Panc1 (cell line): Measurements from ENCODE around the gene KCNQ1. TPM values are rescaled to one million over a fixed set of nuclear protein-coding genes. Genes with fewer than 3 reads are reported as not detected.

Experiments
- ATAC-seq: fragments of 200-7000 bp; cut with Tn5 transposase; 2 replicates; pipeline ENCODE4 v1.9.1; 2020; ENCODE audit warnings: mild to moderate bottlenecking, moderate library complexity
- BruUV-seq: library from RNA; stranded (reverse); fragments of 400-500 nt; replicated peaks from 2 replicates; lab custom pipeline; 2021; lab: Mats Ljungman, UMichigan
- CTCF ChIA-PET: fragments of 300-600 bp; sonication (Branson Sonifier 250); formaldehyde crosslinking; loops from one replicate; lab custom pipeline; 2022; ENCODE audit warnings: antibody characterized with exemption; lab: Charles Lee
- POLR2A ChIA-PET: fragments of 300-600 bp; sonication (Branson Sonifier 250); formaldehyde crosslinking; loops from one replicate; lab custom pipeline; 2022; ENCODE audit warnings: antibody characterized with exemption; lab: Charles Lee
- DNase-seq: peaks from one replicate; pipeline ENCODE4 v3.0.0-alpha.2; 2010; ENCODE audit warnings: low read depth, low spot score
- H3K27ac ChIP-seq: 2 replicates; pipeline ENCODE4 v1.5.1; 2011; ENCODE audit warnings: mild to moderate bottlenecking, low read length, inconsistent platforms
- H3K27me3 ChIP-seq: fragments of 200-500 bp; sonication (Bioruptor generic); 2 replicates; pipeline ENCODE4 v1.6.0; 2014; ENCODE audit warnings: low read length, inconsistent platforms; ENCODE audit not compliant: control insufficient read depth, insufficient read depth
- H3K36me3 ChIP-seq: fragments of 200-500 bp; sonication (Bioruptor generic); 2 replicates; pipeline ENCODE4 v1.5.1; 2014; ENCODE audit warnings: inconsistent platforms, mild to moderate bottlenecking, low read length, moderate library complexity; ENCODE audit not compliant: control insufficient read depth, insufficient read depth
- H3K4me1 ChIP-seq: 2 replicates; pipeline ENCODE4 v1.5.1; 2011; ENCODE audit warnings: inconsistent platforms, mild to moderate bottlenecking, low read length, moderate library complexity; ENCODE audit not compliant: control insufficient read depth, insufficient read depth
- H3K4me3 ChIP-seq, 2 experiments: 2 replicates each; pipeline ENCODE4 v1.5.1; 2011 to 2012; ENCODE audit warnings: low read depth in 2 of 2, low read length in 2 of 2, mild to moderate bottlenecking in 2 of 2, inconsistent platforms in 1 of 2, moderate library complexity in 1 of 2
- H3K9me3 ChIP-seq: fragments of 200-500 bp; sonication (Bioruptor generic); 2 replicates; pipeline ENCODE4 v1.5.1; 2014; ENCODE audit warnings: low read depth, mild to moderate bottlenecking, inconsistent platforms, low read length, moderate library complexity; ENCODE audit not compliant: control insufficient read depth, insufficient read depth
- CTCF ChIP-seq: fragments of 450-650 bp; IDR thresholded peaks from 2 replicates; pipeline ENCODE4 v1.5.1; 2017; ENCODE audit warnings: mild to moderate bottlenecking
- POLR2AphosphoS5 ChIP-seq: IDR thresholded peaks from 2 replicates; pipeline ENCODE4 v1.6.1; 2012; ENCODE audit warnings: mild to moderate bottlenecking, low read depth, low read length, moderate library complexity
- REST ChIP-seq, 2 experiments: IDR thresholded peaks; 2 replicates each; pipeline ENCODE4 v1.6.1; 2011 to 2012; ENCODE audit warnings: low read depth in 2 of 2, control low read depth in 1 of 2, low read length in 1 of 2, mild to moderate bottlenecking in 1 of 2, moderate library complexity in 1 of 2; ENCODE audit not compliant: insufficient read depth in 1 of 2
- SIN3A ChIP-seq: IDR thresholded peaks from 2 replicates; pipeline ENCODE4 v1.6.1; 2012; ENCODE audit warnings: low read depth, mild to moderate bottlenecking, low read length, moderate library complexity, borderline replicate concordance; ENCODE audit not compliant: insufficient read depth
- TCF7L2 ChIP-seq: IDR thresholded peaks from 2 replicates; pipeline ENCODE4 v1.6.1; 2011; ENCODE audit warnings: mild to moderate bottlenecking, low read depth, low read length, inconsistent platforms
- in situ Hi-C: cut with HindIII; loops from 2 replicates; pipeline ENCODE4 v1.10.0; 2016; ENCODE audit warnings: low sequenced_read_pairs, low pct_unique_long_range_greater_than_20kb
- intact Hi-C: fragments of 100-400 bp; cut with micrococcal nuclease; formaldehyde crosslinking; loops from one replicate; pipeline ENCODE4 v1.10.0; 2022; ENCODE audit not compliant: unreplicated experiment
- total RNA-seq: library from RNA; stranded (reverse); gene quantifications from one replicate; pipeline ENCODE4 v1.2.1, GENCODE V29; 2021; ENCODE audit not compliant: unreplicated experiment

KCNQ1 gene
- total RNA-seq, 1 experiment from 2014 or later: 1.0 TPM

GRCh38 chr11:2655016-2655719 is 210.4 kb downstream of the KCNQ1 start:
- BruUV-seq: no TSS peak
- H3K4me1 ChIP-seq: no peaks in the 10 kb centered on the region
- ChIA-PET POLR2A (interaction anchor here (0.7 kb wide), 1 partner anchor 105 kb away, joined by 3 read pairs; no protein-coding TSS in a partner anchor), CTCF (no interaction called here)
- no peak overlapping the region for H3K4me3 ChIP-seq
- intact Hi-C loops: no loop called here
- ATAC-seq (no peak), DNase-seq (no peak)
- H3K27me3 ChIP-seq: no peaks in the 10 kb centered on the region
- no peaks in the 10 kb centered on the region for H3K36me3 ChIP-seq
- peaks cover 34% of the 10 kb centered on the region for H3K9me3 ChIP-seq
- no peak overlapping the region for H3K27ac ChIP-seq
- in situ Hi-C loops: no loop called here
- no peak for TF ChIP-seq POLR2AphosphoS5
- no peak for TF ChIP-seq SIN3A
- no peak for TF ChIP-seq REST (IDR thresholded peaks at IDR 0.05; ENCODE audit: insufficient read depth in 1 of 2, low read depth in 2 of 2, low read length in 1 of 2)
- no peak for TF ChIP-seq TCF7L2
- no peak for TF ChIP-seq CTCF

- ChIA-PET POLR2A (no interaction called here), CTCF (no interaction called here)
- no peaks in the 10 kb centered on the region for H3K36me3 ChIP-seq
- no peak overlapping the region for H3K27ac ChIP-seq
- no TSS peak for BruUV-seq
- ATAC-seq: peak; percentile 55; the same call in 1 of the 2 replicates
- intact Hi-C loops: no loop called here
- no peak overlapping the region for H3K4me3 ChIP-seq
- DNase-seq: no peak
- no peak for TF ChIP-seq POLR2AphosphoS5
- TF ChIP-seq REST (IDR thresholded peaks at IDR 0.05; ENCODE audit: insufficient read depth in 1 of 2, low read depth in 2 of 2, low read length in 1 of 2): no peak
- no peak for TF ChIP-seq CTCF
- no peak for TF ChIP-seq TCF7L2
- no peak for TF ChIP-seq SIN3A
- H3K9me3 ChIP-seq: peaks cover 34% of the 10 kb centered on the region
- H3K27me3 ChIP-seq: no peaks in the 10 kb centered on the region
- in situ Hi-C loops: no loop called here
- no peaks in the 10 kb centered on the region for H3K4me1 ChIP-seq
Observed at GRCh38 chr11:2655834-2656622, 211.2 kb downstream of the KCNQ1 start.
